LNCAP (cell line): ENCODE results near the gene CD8A.

Experiments
- TF ChIP-seq, protein P1 (sequence below): fragments of 450-650 bp; IDR thresholded peaks from 2 replicates; pipeline ENCODE4 v1.5.1; 2017; ENCODE audit warnings: mild to moderate bottlenecking

Gene CD8A

GRCh38 chr2:86808315-86809161 lies 17.8 kb upstream of the CD8A start:
- TF ChIP-seq, protein P1, sequence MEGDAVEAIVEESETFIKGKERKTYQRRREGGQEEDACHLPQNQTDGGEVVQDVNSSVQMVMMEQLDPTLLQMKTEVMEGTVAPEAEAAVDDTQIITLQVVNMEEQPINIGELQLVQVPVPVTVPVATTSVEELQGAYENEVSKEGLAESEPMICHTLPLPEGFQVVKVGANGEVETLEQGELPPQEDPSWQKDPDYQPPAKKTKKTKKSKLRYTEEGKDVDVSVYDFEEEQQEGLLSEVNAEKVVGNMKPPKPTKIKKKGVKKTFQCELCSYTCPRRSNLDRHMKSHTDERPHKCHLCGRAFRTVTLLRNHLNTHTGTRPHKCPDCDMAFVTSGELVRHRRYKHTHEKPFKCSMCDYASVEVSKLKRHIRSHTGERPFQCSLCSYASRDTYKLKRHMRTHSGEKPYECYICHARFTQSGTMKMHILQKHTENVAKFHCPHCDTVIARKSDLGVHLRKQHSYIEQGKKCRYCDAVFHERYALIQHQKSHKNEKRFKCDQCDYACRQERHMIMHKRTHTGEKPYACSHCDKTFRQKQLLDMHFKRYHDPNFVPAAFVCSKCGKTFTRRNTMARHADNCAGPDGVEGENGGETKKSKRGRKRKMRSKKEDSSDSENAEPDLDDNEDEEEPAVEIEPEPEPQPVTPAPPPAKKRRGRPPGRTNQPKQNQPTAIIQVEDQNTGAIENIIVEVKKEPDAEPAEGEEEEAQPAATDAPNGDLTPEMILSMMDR = peak; percentile 66

DNA sequence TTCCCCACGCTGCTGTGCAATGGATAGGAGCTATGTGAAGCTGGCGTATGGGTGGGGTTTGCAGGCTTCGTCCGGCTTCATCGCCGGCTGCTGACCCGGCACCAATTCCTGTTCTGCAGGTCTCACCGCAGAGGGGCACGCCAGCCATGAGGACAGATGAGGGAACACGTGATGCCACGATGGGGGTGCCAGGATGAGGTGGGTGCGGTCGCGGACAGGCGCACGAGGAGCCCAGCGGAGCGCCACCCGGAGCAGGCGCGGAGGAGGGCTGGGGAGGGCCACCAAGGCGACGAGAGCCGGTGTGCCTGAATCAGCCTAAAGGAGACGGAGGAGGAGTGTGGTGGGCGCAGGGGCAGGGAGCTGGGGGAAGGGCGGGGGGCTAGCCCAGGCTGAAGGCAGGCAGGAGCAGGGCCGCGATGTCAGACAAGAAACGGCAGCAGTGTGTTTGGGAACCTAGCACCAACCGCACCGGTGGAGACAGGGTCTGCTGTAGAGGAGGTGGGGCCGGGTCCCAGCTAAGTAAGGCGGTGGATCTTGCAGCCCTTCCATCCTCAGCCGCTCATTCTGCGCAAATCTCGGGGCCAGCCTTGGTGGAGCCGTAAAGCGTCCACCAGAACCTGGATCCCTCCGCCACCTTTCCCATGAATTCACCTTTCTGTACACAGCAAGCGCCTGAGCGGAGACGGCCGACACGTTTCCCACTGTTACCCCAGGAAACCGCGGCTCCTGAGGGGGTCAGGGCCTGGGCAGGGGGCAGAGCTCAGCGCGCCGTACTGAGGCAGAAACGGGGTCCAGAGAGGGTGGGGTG lies 17.0 kb upstream of the CD8A start:
- TF ChIP-seq, protein P1 = no peak

- TF ChIP-seq, protein P1 = no peak
Observed at GRCh38 chr2:86807133-86807467, 16.4 kb upstream of the CD8A start.

DNA sequence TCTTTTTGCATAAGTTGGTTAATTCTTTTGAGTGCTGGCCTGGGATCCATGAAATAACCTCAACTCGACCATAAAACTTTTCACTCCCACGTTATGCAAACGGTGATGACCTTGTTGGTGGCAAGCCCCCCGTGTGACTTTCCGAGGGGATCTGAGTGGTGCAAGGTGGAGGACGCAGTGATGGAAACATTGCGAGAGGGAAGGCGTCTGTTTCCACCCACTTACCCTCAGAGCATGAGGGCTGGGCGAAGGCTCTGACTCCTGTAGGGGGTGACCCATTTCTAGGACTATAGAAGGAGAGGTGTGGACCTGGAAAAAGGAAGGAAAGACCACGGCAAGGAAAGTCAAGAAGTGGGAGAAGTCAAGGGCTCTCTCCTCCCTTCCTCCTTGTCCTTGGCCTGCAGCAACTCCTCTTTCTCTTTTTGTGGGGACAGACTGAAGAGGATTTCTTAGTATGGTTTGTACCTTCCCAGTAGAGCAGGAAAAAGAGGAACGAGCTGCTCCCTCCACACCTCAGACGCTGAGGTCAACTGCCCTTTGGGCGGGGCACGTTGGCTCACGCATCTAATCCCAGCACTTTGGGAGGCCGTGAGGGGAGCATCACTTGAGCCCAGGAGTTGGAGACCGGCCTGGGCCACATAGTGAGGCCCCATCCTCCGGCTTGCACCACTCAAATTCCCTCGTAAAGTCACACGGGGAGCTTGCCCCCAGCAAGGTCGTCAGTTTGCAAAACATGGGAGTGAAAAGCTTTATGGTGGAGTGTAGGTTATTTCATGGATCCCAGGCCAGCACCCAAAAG lies 15.5 kb upstream of the CD8A start:
- TF ChIP-seq, protein P1 = no peak

DNA sequence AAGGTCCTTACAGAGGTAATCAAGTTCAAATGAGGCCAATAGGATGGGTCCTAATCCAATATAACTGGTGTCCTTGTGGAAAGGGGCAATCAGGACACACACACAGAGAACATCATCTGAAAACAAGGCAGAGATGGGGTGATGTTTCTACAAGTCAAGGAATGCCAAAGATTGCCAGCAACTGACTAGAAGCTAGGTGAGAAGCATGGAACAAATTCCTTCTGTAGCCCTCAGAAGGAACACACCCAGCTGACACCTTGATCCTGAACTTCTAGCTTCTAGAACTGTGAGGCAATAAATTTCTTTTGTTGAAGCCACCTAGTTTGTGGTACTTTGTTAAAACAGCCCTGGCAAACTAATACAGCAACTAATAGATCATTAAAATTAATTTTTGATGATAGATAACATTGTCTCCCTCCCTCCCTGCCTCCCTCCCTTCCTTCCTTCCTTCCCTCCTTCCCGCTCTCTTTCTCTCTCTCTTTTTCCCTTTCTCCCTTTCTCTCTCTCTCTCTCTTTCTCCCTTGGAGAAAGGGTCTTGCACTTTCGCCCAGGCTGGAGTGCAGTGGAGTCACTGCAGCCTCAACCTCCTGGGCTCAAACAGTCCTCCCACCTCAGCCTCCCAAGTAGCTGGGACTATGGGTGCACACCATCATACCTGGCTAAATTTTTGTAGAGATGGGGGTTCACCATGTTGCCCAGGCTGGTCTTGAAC lies 10.3 kb upstream of the CD8A start:
- TF ChIP-seq, protein P1 = no peak

GRCh38 chr2:86794861-86795260 lies 4.1 kb upstream of the CD8A start:
- TF ChIP-seq, protein P1 = no peak

- TF ChIP-seq, protein P1 = no peak
Observed at GRCh38 chr2:86793752-86794151, 3.0 kb upstream of the CD8A start.
